Measurements from ENCODE around the gene B4GALT1. TPM values are rescaled to one million over a fixed set of nuclear protein-coding genes. Genes with fewer than 3 reads are reported as not detected.

B4GALT1 gene
- total and polyA plus RNA-seq, 12 donors, result 14.8 to 117 (median 42.6) TPM

DNA sequence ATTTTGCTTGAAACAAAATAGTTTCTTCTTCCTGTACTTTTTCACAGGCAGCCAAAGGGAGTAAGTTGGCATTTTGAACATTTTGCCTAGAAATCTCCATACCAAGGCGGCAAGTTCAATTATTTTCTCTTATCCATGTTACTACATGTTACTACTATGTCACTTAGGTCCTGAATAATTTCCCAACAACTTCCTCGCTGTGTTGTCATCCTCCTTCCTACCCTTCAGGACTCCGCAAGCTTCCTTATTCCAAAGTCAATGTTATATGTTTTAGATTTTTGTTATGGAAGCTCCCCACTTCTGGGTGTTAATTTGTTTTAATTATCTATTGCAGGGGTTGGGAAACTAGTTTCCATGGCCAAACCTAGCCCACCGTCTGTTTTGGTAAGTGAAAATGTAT, 9.9 kb upstream of the B4GALT1 start:
- Histone ChIP-seq H3K27me3 (no peaks in the 10 kb centered on the region), H3K27ac (no peak overlapping the region), H3K4me3 (no peak overlapping the region), H3K36me3 (no peaks in the 10 kb centered on the region), H3K4me1 (peaks cover 0 to 31% (median 13%) of the 10 kb centered on the region in 9 donors), H3K9me3 (peaks cover 0 to 3% (median 0%) of the 10 kb centered on the region in 11 donors)
- TF ChIP-seq, protein P1, sequence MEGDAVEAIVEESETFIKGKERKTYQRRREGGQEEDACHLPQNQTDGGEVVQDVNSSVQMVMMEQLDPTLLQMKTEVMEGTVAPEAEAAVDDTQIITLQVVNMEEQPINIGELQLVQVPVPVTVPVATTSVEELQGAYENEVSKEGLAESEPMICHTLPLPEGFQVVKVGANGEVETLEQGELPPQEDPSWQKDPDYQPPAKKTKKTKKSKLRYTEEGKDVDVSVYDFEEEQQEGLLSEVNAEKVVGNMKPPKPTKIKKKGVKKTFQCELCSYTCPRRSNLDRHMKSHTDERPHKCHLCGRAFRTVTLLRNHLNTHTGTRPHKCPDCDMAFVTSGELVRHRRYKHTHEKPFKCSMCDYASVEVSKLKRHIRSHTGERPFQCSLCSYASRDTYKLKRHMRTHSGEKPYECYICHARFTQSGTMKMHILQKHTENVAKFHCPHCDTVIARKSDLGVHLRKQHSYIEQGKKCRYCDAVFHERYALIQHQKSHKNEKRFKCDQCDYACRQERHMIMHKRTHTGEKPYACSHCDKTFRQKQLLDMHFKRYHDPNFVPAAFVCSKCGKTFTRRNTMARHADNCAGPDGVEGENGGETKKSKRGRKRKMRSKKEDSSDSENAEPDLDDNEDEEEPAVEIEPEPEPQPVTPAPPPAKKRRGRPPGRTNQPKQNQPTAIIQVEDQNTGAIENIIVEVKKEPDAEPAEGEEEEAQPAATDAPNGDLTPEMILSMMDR (IDR thresholded peaks at IDR 0.05), result no peak
- WGBS, 2 donors, result 88 to 94% methylated on average over 4 of the region's 4 CpGs
- intact Hi-C loops (cut with DNase I), result loop anchor here in 3 of 10 donors (10.0 kb wide), 2 partner anchors 48 to 72 kb away; no protein-coding TSS in a partner anchor
- DNase-seq (no peak), ATAC-seq (no peak)

DNA sequence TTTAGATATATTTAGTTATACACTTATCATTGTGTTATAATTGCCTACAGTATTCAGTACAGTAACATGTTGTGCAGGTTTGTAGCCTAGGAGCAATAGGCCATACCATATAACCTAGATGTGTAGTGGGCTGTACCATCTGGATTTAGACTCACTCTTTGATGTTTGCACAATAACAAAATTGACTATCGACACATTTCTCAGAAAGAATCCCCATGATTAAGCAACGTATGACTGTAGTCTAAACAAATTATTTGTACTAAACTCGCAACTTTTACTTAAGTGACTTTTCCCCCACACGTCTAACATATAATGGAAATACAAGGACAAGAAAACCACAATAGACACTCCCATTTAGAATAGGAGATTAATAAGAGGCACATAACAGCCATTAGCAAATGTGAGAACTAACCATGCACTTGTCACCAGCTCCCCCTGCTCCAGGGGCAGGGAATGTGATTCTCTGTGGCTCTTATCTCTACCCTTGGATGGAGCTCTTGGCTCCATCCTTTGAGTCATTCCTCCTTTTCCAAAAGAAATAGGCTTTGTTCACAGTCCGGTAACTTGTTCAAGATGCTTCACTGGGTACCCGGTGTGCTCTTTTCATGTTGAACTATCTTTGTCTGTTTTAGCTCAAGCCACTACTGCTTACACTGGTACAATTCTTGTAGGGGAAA, 8.7 kb upstream of the B4GALT1 start:
- Histone ChIP-seq H3K4me3 (no peak overlapping the region), H3K4me1 (peaks cover 3 to 36% (median 20%) of the 10 kb centered on the region in 9 donors), H3K9me3 (no peaks in the 10 kb centered on the region), H3K27ac (peak overlapping the region in 1 of 10 donors; percentile 21), H3K36me3 (no peaks in the 10 kb centered on the region), H3K27me3 (no peaks in the 10 kb centered on the region)
- WGBS, 2 donors, result 73 to 81% methylated on average over 6 of the region's 6 CpGs
- intact Hi-C loops (cut with DNase I), result loop anchor here in 3 of 10 donors (10.0 kb wide), 2 partner anchors 49 to 71 kb away; no protein-coding TSS in a partner anchor
- ATAC-seq (peak in 1 of 8 donors; percentile 25), DNase-seq (no peak)
- TF ChIP-seq, protein P1 (IDR thresholded peaks at IDR 0.05), result no peak

DNA sequence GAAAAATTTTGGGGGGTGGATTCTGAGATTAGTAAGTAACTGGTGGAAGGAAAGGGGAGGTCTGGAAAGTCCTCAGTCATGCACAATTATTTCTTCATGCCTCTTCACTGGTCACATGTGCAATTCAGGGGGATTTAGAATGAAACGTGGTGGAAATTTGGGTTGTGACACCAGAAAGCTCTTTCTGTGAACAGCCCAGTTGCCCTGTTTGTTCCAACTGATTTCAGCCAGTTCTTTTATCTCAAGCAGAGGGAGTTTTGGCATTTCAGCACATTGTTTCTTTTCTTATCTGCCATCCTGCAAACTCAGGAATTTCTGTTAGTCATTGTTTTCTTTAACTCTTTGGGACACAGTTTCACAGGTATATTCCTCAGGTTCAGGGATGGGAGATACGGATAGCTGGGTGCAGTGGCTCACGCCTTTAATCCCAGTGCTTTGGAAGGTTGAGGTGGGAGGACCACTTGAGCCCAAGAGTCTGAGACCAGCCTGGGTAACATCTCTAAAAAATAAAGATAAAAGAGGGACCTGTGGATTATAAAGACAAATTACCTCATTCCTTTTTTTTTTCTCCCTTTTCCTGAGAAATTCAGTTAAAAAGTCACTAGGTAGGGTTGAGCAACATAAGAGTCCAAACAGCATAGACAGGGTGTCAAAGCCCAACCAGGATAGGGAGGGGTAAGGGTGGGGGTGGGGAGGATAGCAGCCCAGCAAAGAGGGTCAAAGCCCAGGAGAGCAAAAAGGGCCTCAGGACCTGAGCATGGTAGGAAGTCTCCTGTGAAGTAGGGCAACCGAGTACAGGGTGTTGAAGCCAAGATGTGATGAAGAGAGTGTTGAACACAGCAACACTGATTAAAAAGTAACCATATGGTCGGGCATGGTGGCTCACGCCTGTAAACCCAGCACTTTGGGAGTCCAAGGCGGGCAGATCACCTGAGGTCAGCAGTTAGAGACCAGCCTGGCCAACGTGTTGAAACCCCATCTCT, 5.4 kb upstream of the B4GALT1 start:
- no peak for ATAC-seq
- 70% methylated on average over 8 of the region's 8 CpGs for WGBS, 2 donors
- intact Hi-C loops (cut with DNase I), result loop anchor here in 7 of 10 donors (5.0 to 10.0 kb wide), 4 partner anchors 50 to 90 kb away; no protein-coding TSS in a partner anchor

More for the DNA sequence above, 5.4 kb upstream of the B4GALT1 start:
- no peak for DNase-seq
- peak overlapping the region in 5 of 10 donors; percentile 14 to 43 (median 42) for H3K27ac ChIP-seq
- TF ChIP-seq, protein P1 (IDR thresholded peaks at IDR 0.05), result no peak
- H3K36me3 ChIP-seq, result no peaks in the 10 kb centered on the region
- no peaks in the 10 kb centered on the region for H3K27me3 ChIP-seq
- peaks cover 8 to 44% (median 34%) of the 10 kb centered on the region in 9 donors for H3K4me1 ChIP-seq
- no peak overlapping the region for H3K4me3 ChIP-seq
- H3K9me3 ChIP-seq, result no peaks in the 10 kb centered on the region

Measured in heart right ventricle (tissue), 16 donors.